ENCODE measurements around the gene MICAL1.

MICAL1 gene

GRCh38 chr6:109396046-109396718, 59.4 kb downstream of the MICAL1 start:
- Histone ChIP-seq H3K4me1 (ENCODE audit: insufficient read depth, low read length) (no peaks in the 10 kb centered on the region; the same call in 1 of the 2 replicates), H3K9ac (ENCODE audit: low read depth, low read length) (no peak overlapping the region), H3K9me3 (ENCODE audit: control insufficient read depth, insufficient read depth, low read length) (no peaks in the 10 kb centered on the region), H3K36me3 (ENCODE audit: insufficient read depth, low read length) (no peaks in the 10 kb centered on the region)
